ENCODE data around the gene TADA2B.
"Not testable (repeated sequence)": the region's sequence is repeated elsewhere in the genome, so short reads cannot be mapped to it uniquely, and the experiment has no call there.

TADA2B gene

GRCh38 chr4:7083597-7084563 is 40.7 kb downstream of the TADA2B start:
- DNase-seq = peak; percentile 12
- H2BK15ac ChIP-seq (ENCODE audit: low read depth, poor library complexity, severe bottlenecking) = no peak overlapping the region
- no peaks in the 10 kb centered on the region for H3K79me1 ChIP-seq (replicated peaks; ENCODE audit: low read length, poor library complexity, severe bottlenecking)
- no peak overlapping the region for H2AK5ac ChIP-seq (ENCODE audit: low read length, severe bottlenecking)
- H3K14ac ChIP-seq (ENCODE audit: low read length in 2 of 2) = no peak overlapping the region
- H3K27ac ChIP-seq (ENCODE audit: low read length, poor library complexity, severe bottlenecking) = no peak overlapping the region
- H3K9me3 ChIP-seq (ENCODE audit: control insufficient read depth, low read length) = peaks cover 12% of the 10 kb centered on the region
- H3K23ac ChIP-seq (ENCODE audit: low read length in 2 of 2) = no peak overlapping the region
- no peak overlapping the region for H4K8ac ChIP-seq (ENCODE audit: low read length)
- H4K91ac ChIP-seq (ENCODE audit: low read length) = no peak overlapping the region
- H2BK12ac ChIP-seq (ENCODE audit: low read length in 2 of 2) = no peak overlapping the region
- no peak overlapping the region for H3K9ac ChIP-seq (ENCODE audit: low read length)
- WGBS = 82% methylated on average over 9 of the region's 9 CpGs
- no peak overlapping the region for H2BK5ac ChIP-seq (ENCODE audit: low read depth, low read length, poor library complexity, severe bottlenecking)
- peaks cover 27 to 47% of the 10 kb centered on the region in 2 experiments for H3K27me3 ChIP-seq (ENCODE audit: control insufficient read depth in 1 of 2, insufficient read depth in 1 of 2, low read length in 2 of 2)
- H3K36me3 ChIP-seq (ENCODE audit: control insufficient read depth in 1 of 2, insufficient read depth in 2 of 2, low read depth in 1 of 2, low read length in 2 of 2) = no peaks in the 10 kb centered on the region
- H3K4me2 ChIP-seq (ENCODE audit: low read length, poor library complexity, severe bottlenecking) = no peak overlapping the region
- no peak overlapping the region for H3K4ac ChIP-seq (ENCODE audit: low read depth in 1 of 2, low read length in 2 of 2)
- H3K18ac ChIP-seq (ENCODE audit: low read depth in 1 of 2, low read length in 2 of 2) = no peak overlapping the region
- H3K4me1 ChIP-seq (ENCODE audit: control insufficient read depth, insufficient read depth, low read depth, low read length) = no peaks in the 10 kb centered on the region
- peak overlapping the region in 1 of 2 experiments; percentile 62 for H3K4me3 ChIP-seq (ENCODE audit: insufficient read depth in 1 of 2, low read depth in 1 of 2, low read length in 2 of 2)
- no peak overlapping the region for H2AFZ ChIP-seq (ENCODE audit: low read depth, low read length)
- no peak overlapping the region for H2BK120ac ChIP-seq (ENCODE audit: low read depth, low read length)

- not testable (repeated sequence) for H3K18ac ChIP-seq (ENCODE audit: low read depth in 1 of 2, low read length in 2 of 2); H2BK12ac ChIP-seq (ENCODE audit: low read length in 2 of 2); H3K27ac ChIP-seq (ENCODE audit: low read length, poor library complexity, severe bottlenecking); H2AFZ ChIP-seq (ENCODE audit: low read depth, low read length); H3K14ac ChIP-seq (ENCODE audit: low read length in 2 of 2); H3K23ac ChIP-seq (ENCODE audit: low read length in 2 of 2); H3K4me1 ChIP-seq (ENCODE audit: control insufficient read depth, insufficient read depth, low read depth, low read length); H3K79me1 ChIP-seq (replicated peaks; ENCODE audit: low read length, poor library complexity, severe bottlenecking); H2BK5ac ChIP-seq (ENCODE audit: low read depth, low read length, poor library complexity, severe bottlenecking); H3K36me3 ChIP-seq (ENCODE audit: control insufficient read depth in 1 of 2, insufficient read depth in 2 of 2, low read depth in 1 of 2, low read length in 2 of 2); H2AK5ac ChIP-seq (ENCODE audit: low read length, severe bottlenecking); H3K4me2 ChIP-seq (ENCODE audit: low read length, poor library complexity, severe bottlenecking); H2BK120ac ChIP-seq (ENCODE audit: low read depth, low read length); H4K91ac ChIP-seq (ENCODE audit: low read length); H4K8ac ChIP-seq (ENCODE audit: low read length); H3K4ac ChIP-seq (ENCODE audit: low read depth in 1 of 2, low read length in 2 of 2); H2BK15ac ChIP-seq (ENCODE audit: low read depth, poor library complexity, severe bottlenecking); H3K9ac ChIP-seq (ENCODE audit: low read length); DNase-seq
- 62% methylated on average over 9 of the region's 9 CpGs for WGBS
- Histone ChIP-seq H3K4me3 (ENCODE audit: insufficient read depth in 1 of 2, low read depth in 1 of 2, low read length in 2 of 2) (peak overlapping the region in 1 of 2 experiments; percentile 62), H3K9me3 (ENCODE audit: control insufficient read depth, low read length) (peaks cover 12% of the 10 kb centered on the region), H3K27me3 (ENCODE audit: control insufficient read depth in 1 of 2, insufficient read depth in 1 of 2, low read length in 2 of 2) (peaks cover 33 to 47% of the 10 kb centered on the region in 2 experiments)
Observed at GRCh38 chr4:7084564-7084961, 41.4 kb downstream of the TADA2B start.

GRCh38 chr4:7086384-7086783 is 43.2 kb downstream of the TADA2B start:
- no peak overlapping the region for H3K4ac ChIP-seq (ENCODE audit: low read depth in 1 of 2, low read length in 2 of 2)
- no peak overlapping the region for H3K9ac ChIP-seq (ENCODE audit: low read length)
- H3K36me3 ChIP-seq (ENCODE audit: control insufficient read depth in 1 of 2, insufficient read depth in 2 of 2, low read depth in 1 of 2, low read length in 2 of 2) = no peaks in the 10 kb centered on the region
- peaks cover 8% of the 10 kb centered on the region for H3K9me3 ChIP-seq (ENCODE audit: control insufficient read depth, low read length)
- H3K4me3 ChIP-seq (ENCODE audit: insufficient read depth in 1 of 2, low read depth in 1 of 2, low read length in 2 of 2) = no peak overlapping the region
- no peak overlapping the region for H3K4me2 ChIP-seq (ENCODE audit: low read length, poor library complexity, severe bottlenecking)
- no peak overlapping the region for H2AFZ ChIP-seq (ENCODE audit: low read depth, low read length)
- no peak overlapping the region for H3K18ac ChIP-seq (ENCODE audit: low read depth in 1 of 2, low read length in 2 of 2)
- no peak overlapping the region for H4K91ac ChIP-seq (ENCODE audit: low read length)
- no CpG with 5 or more reads among the region's 1 CpG for WGBS
- no peak overlapping the region for H3K14ac ChIP-seq (ENCODE audit: low read length in 2 of 2)
- H3K27me3 ChIP-seq (ENCODE audit: control insufficient read depth in 1 of 2, insufficient read depth in 1 of 2, low read length in 2 of 2) = peaks cover 40 to 43% of the 10 kb centered on the region in 2 experiments
- no peaks in the 10 kb centered on the region for H3K4me1 ChIP-seq (ENCODE audit: control insufficient read depth, insufficient read depth, low read depth, low read length)
- no peak overlapping the region for H2BK5ac ChIP-seq (ENCODE audit: low read depth, low read length, poor library complexity, severe bottlenecking)
- no peak for DNase-seq
- no peak overlapping the region for H3K23ac ChIP-seq (ENCODE audit: low read length in 2 of 2)
- H2BK15ac ChIP-seq (ENCODE audit: low read depth, poor library complexity, severe bottlenecking) = no peak overlapping the region
- H4K8ac ChIP-seq (ENCODE audit: low read length) = no peak overlapping the region
- no peak overlapping the region for H2BK120ac ChIP-seq (ENCODE audit: low read depth, low read length)
- H3K79me1 ChIP-seq (replicated peaks; ENCODE audit: low read length, poor library complexity, severe bottlenecking) = no peaks in the 10 kb centered on the region
- no peak overlapping the region for H2AK5ac ChIP-seq (ENCODE audit: low read length, severe bottlenecking)
- no peak overlapping the region for H2BK12ac ChIP-seq (ENCODE audit: low read length in 2 of 2)
- no peak overlapping the region for H3K27ac ChIP-seq (ENCODE audit: low read length, poor library complexity, severe bottlenecking)

- no peak overlapping the region for H3K4me2 ChIP-seq (ENCODE audit: low read length, poor library complexity, severe bottlenecking)
- peaks cover 8% of the 10 kb centered on the region for H3K9me3 ChIP-seq (ENCODE audit: control insufficient read depth, low read length)
- no peaks in the 10 kb centered on the region for H3K36me3 ChIP-seq (ENCODE audit: control insufficient read depth in 1 of 2, insufficient read depth in 2 of 2, low read depth in 1 of 2, low read length in 2 of 2)
- H3K9ac ChIP-seq (ENCODE audit: low read length) = no peak overlapping the region
- H2BK12ac ChIP-seq (ENCODE audit: low read length in 2 of 2) = no peak overlapping the region
- no peak for DNase-seq
- H4K91ac ChIP-seq (ENCODE audit: low read length) = no peak overlapping the region
- H2BK15ac ChIP-seq (ENCODE audit: low read depth, poor library complexity, severe bottlenecking) = no peak overlapping the region
- no peak overlapping the region for H4K8ac ChIP-seq (ENCODE audit: low read length)
- no peak overlapping the region for H3K14ac ChIP-seq (ENCODE audit: low read length in 2 of 2)
- no peaks in the 10 kb centered on the region for H3K4me1 ChIP-seq (ENCODE audit: control insufficient read depth, insufficient read depth, low read depth, low read length)
- H3K27ac ChIP-seq (ENCODE audit: low read length, poor library complexity, severe bottlenecking) = no peak overlapping the region
- no peak overlapping the region for H3K23ac ChIP-seq (ENCODE audit: low read length in 2 of 2)
- H2AFZ ChIP-seq (ENCODE audit: low read depth, low read length) = no peak overlapping the region
- H3K4me3 ChIP-seq (ENCODE audit: insufficient read depth in 1 of 2, low read depth in 1 of 2, low read length in 2 of 2) = no peak overlapping the region
- WGBS = 88% methylated on average over 3 of the region's 3 CpGs
- H3K79me1 ChIP-seq (replicated peaks; ENCODE audit: low read length, poor library complexity, severe bottlenecking) = no peaks in the 10 kb centered on the region
- no peak overlapping the region for H2BK120ac ChIP-seq (ENCODE audit: low read depth, low read length)
- no peak overlapping the region for H3K4ac ChIP-seq (ENCODE audit: low read depth in 1 of 2, low read length in 2 of 2)
- no peak overlapping the region for H2BK5ac ChIP-seq (ENCODE audit: low read depth, low read length, poor library complexity, severe bottlenecking)
- no peak overlapping the region for H3K18ac ChIP-seq (ENCODE audit: low read depth in 1 of 2, low read length in 2 of 2)
- no peak overlapping the region for H2AK5ac ChIP-seq (ENCODE audit: low read length, severe bottlenecking)
- peaks cover 33 to 39% of the 10 kb centered on the region in 2 experiments for H3K27me3 ChIP-seq (ENCODE audit: control insufficient read depth in 1 of 2, insufficient read depth in 1 of 2, low read length in 2 of 2)
Observed at GRCh38 chr4:7087036-7087435, 43.9 kb downstream of the TADA2B start.
